T1000 (cell line): Measurements from ENCODE around the gene SERPIND1.
A peak's percentile ranks its signal among the peaks of the same experiment; 100 is the strongest.

ENCODE experiments used
- DNase-seq: peaks from one replicate; lab custom pipeline; 2025; ENCODE audit warnings: mixed read lengths; lab: John Stamatoyannopoulos, UW

Gene SERPIND1

GRCh38 chr22:20775342-20775895 is 1.5 kb downstream of the SERPIND1 start:
- no peak for DNase-seq

DNA sequence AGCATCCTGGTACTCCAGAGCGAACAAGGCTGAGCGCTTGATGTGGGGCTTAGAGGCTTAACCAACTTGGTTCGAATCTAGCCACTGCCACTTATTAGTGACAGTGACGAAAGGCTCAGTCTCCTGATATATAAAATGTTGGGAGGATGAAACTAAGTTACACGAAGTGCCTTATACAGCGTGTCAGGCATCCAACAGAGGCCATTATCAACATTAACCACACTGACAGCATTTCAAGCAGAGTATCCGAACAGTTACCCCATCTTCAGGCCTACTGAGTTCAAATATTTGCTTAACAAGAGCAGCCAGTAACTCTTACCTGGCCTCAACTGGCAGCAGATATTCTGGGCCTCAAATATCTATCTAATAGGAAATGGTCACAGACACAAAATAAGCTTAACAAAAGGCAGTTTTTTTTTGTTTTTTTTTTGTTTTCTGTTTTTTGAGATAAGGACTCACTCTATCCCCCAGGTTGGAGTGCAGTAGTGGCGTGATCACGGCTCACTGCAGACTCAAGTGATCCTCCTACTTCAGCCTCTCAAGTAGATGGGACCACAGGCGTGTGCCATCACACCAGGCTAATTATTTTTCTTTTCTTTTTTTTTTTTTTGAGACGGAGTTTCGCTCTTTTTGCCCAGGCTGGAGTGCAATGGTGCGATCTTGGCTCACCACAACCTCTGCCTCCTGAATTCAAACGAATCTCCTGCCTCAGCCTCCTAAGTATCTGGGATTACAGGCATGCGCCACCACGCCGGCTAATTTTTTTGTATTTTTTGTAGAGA is 2.9 kb downstream of the SERPIND1 start:
- no peak for DNase-seq

DNA sequence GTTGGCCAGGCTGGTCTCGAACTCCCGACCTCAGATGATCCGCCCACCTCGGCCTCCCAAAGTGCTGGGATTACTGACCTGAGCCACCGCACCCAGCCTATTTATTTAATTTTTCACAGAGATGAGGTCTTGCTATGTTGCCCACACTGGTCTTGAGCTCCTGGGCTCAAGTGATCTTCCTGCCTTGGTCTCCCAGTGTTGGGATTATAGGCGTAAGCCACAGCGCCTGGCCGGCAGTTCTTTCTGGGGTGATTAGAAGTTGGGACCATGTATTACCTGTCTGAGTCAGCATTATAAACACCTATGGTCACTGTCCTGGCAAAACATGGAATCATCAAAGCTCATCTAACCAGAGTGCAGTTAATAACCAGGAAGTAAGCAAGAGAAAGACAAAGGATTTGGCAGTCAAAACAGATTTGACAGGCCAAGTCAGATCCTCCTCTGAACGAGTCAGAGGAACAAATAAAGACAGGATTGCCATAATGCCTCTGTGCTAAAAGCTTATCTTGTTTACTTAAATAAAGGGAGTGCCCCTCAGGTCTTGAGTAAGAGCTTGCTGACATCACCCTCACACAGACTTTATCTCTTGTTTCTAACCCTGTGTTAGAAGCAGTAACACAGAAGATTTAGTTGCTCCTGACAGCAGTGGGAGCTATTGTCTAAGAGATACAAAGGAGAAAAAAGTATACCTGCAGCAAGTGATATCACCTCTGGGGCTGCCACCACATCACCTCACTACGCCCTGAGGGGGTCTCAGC is 3.7 kb downstream of the SERPIND1 start:
- DNase-seq: peak; percentile 34

DNA sequence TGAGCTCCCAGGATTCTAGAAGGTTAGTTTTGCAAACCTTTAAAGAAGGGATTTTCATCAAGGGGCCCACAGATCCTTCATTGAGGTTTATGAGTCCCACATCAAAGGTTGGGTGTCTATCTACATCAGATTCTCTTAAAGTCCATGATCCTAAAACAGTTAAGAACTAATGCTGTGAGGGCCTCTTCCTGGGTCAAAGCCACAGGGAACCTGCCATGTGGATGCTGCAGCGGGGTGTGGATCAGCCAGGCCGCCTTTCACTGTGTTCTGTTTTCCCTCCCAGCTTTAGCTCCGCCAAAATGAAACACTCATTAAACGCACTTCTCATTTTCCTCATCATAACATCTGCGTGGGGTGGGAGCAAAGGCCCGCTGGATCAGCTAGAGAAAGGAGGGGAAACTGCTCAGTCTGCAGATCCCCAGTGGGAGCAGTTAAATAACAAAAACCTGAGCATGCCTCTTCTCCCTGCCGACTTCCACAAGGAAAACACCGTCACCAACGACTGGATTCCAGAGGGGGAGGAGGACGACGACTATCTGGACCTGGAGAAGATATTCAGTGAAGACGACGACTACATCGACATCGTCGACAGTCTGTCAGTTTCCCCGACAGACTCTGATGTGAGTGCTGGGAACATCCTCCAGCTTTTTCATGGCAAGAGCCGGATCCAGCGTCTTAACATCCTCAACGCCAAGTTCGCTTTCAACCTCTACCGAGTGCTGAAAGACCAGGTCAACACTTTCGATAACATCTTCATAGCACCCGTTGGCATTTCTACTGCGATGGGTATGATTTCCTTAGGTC is 5.3 kb downstream of the SERPIND1 start:
- no peak for DNase-seq

DNA sequence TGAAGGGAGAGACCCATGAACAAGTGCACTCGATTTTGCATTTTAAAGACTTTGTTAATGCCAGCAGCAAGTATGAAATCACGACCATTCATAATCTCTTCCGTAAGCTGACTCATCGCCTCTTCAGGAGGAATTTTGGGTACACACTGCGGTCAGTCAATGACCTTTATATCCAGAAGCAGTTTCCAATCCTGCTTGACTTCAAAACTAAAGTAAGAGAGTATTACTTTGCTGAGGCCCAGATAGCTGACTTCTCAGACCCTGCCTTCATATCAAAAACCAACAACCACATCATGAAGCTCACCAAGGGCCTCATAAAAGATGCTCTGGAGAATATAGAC is 5.9 kb downstream of the SERPIND1 start:
- no peak for DNase-seq

DNA sequence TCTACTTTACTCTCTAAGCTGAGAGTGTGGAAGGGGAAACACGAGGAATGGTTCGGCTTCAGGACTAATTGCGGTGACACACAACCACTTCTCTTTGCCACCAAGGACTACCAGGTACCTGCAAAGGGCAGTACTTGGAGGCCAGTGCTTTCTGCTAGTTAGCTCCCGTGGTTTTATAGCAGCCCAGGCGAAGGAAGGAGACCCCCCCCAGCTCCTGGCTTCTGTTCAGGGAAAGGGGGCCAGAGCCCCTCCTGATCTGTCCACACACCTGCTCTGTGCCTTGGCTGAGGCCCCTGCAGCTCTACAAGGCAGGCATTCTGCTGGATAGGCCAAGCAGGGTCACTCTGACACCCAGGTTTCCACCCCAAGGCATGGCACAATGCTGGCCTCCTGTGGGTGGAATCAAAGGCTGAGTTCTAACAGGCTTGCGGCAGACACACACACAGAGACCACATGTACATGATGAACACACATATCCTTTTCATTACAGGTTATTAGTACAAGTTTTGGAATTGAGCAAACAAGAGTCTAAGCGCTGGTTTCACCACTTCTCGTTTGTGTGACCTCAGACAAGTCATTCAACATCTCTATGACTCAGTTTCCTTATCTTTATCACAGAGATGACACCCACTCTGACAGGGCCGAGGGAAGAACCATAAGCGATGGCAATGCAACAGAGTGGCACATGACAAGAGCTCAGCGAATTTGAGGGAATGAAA is 7.5 kb downstream of the SERPIND1 start:
- no peak for DNase-seq

DNA sequence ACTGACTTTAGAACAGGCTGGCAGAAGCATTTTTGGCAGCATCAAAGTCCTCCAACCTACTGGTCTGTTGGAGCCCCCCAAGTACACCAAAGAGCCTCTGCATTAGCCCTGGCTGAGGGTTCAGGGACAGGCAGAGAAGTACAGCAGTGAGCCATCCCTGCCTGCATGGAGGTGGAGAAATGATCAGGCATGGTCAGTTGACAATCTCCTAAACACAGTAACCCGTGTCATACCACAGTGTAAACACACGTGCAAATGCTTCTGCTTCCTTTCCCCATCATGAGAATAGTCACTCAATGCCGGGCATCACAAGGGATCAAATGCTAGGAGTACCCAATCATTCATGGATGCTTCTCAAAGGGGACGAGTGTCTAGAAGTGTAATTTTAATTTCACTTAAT is 8.2 kb downstream of the SERPIND1 start:
- no peak for DNase-seq

DNA sequence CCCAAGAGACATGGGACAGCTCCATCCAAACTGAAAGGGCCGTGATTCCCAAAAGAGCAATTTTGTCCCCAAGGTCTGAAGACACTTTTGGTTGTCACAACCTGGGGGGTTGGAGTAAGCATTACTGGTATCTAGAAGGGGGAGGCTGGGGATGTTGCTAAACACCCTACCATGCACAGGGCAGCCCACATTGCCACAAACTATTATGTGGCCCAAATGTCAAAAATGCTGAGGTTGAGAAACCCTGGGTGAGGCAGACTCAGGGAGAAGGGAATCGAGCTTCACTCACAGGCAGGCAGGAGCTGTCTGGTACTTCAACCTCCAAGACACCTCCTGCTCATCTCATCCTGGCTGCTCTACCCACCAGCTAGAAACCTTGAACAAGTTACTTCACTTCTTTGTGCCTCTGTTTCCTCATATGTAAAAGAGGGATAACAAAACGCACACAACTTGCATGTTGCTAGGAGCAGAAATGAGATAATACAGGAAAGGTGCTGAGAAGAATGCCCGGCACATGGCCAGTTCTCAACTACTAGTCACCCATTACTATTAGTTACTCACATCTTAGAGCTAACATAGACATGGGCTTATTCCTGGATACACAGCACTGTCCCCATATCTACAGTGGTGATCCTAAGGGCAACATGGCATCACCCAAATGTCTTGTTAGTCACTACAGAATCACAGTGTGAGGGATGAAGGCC is 8.8 kb downstream of the SERPIND1 start:
- DNase-seq: no peak

DNA sequence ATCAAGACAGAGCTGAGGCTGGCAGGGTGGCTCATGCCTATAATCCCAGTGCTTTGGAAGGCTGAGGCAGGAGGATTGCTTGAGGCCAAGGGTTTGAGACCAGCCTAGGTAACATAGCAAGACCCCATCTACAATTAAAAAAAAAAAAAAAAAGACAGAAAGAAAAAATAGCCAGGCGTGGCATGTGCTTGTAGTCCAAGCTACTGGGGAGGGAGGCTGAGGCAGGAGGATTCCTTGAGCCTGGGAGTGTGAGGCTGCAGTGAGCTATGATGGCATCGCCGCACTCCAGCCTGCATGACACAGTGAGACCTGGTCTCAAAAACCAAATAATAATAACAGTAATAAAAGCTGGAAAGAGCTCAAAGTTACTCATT is 9.4 kb downstream of the SERPIND1 start:
- no peak for DNase-seq

- peak; percentile 49 for DNase-seq
Measured at GRCh38 chr22:20783844-20784723, 10.2 kb downstream of the SERPIND1 start.

DNA sequence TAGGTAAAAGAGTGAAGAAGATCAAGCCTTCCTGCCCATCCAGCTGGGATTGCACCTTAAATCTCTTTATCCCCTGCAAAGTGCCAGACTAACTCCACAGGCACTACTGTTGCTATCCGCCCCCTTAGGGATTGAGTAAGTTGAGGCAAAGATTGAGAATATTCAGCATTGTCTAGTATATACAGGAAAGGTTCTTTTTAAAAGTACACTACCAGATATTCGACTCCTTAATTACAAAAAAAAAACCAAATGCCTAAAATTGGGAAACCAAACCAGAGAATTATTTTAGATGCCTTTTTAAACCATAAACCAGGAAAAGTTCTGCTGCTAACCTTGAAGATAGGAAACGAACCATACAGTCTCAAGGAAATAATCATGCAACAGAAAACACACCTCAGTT is 11.5 kb downstream of the SERPIND1 start:
- DNase-seq: no peak

DNA sequence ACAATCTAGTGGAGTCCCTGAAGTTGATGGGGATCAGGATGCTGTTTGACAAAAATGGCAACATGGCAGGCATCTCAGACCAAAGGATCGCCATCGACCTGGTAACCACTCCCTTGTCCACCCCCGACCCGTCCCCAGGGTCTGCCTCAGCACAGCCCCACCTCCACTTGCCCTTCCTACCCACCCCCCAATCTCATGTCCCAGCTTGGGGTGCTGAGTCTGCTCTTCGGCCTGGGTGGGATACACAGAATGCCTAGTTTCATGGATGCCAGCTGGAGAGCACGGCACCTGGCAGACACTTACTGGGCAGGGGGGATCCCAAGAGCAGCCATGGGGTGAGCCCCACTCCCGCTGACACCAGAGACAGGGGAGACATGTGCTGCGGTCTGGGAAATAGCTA is 12.1 kb downstream of the SERPIND1 start:
- DNase-seq: no peak

- no peak for DNase-seq
Measured at GRCh38 chr22:20786536-20786979, 12.6 kb downstream of the SERPIND1 start.

DNA sequence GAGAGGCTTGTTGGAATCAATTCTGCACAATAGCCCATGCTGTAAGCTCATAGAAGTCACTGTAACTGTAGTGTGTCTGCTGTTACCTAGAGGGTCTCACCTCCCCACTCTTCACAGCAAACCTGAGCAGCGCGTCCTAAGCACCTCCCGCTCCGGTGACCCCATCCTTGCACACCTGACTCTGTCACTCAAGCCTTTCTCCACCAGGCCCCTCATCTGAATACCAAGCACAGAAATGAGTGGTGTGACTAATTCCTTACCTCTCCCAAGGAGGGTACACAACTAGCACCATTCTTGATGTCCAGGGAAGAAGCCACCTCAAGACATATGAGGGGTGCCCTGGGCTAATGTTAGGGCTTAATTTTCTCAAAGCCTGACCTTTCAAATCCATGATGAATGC is 13.3 kb downstream of the SERPIND1 start:
- DNase-seq: no peak

DNA sequence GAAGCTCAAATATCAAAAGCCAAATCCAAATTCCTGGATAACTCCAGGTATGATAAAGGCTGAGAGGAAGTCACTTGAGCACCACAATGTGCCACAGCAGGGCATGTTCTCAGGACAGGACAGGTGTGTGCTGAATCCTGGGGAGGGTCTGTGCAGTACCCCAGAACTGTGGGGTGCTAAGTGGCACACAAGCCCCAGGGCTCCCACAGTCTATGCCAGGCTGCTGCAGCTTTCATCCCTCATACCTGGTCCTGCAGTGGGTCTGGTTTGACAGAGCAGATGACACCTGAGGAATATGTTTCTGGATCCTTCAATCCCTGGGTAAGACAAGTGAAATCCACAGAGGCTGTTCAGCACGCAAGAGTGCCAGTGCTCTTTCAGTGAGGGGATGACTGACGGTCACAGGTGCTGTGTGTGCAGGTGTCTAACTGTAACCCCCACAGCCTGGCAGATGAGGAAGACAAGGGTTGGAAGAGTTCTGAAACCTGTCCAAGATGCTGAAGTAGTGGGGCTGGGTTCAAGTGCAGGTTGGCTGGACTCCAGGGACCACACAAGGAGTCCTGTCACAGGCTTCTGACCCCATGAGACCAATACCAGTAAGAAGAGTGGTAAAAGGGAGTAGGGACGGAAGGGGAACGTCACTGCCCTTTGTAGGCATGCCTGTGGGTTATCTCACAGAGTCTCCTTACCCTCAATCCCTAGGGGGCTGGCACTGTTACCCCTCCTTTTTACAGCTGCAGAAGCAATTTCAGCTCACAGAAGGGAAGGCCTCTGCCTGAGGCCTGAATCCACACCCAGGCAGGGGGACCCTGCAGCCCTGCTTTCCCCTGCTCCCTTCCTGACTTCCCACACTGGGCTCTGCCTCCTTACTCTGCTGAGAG is 14.1 kb downstream of the SERPIND1 start:
- no peak for DNase-seq

DNA sequence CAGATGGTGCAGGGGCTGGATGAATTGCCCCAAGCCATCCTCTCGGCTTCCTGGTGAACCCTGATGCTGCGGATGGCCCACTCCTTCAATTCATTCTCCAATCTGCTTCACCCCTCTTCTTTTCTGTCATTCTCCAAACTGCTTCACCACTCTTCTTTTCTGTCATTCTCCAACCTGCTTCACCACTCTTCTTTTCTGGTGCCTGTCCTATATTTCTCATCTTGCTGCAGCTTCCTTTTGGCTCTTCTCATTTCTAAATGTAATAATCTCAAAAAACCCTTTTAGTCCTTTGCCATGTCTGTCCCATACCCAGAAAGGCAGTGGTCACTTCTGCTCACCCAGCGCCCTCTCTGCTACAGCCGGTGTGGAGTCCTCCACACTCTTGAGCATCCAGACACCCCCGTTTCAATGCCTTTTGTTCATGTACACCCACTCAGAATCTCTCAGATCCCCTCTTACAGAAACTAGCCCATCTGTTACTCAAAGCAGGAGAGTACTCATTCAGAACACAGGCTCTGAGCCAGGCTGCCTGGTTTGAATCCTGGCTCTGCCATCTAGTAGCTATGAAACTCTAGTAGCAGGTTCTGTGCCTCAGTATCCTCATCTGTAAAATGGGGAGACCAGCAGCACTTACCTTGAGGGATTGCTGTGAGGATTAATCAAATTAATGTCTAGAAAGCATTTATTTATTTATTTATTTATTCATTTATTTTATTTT is 14.9 kb downstream of the SERPIND1 start:
- DNase-seq: no peak

- no peak for DNase-seq
Measured at GRCh38 chr22:20792221-20792965, 18.5 kb downstream of the SERPIND1 start.
